Measurements from ENCODE around the gene KRT33A. TPM values are rescaled to one million over a fixed set of nuclear protein-coding genes. Genes with fewer than 3 reads are reported as not detected.

The KRT33A gene
- total RNA-seq, 1 experiment from 2014 or later, result not detected

DNA sequence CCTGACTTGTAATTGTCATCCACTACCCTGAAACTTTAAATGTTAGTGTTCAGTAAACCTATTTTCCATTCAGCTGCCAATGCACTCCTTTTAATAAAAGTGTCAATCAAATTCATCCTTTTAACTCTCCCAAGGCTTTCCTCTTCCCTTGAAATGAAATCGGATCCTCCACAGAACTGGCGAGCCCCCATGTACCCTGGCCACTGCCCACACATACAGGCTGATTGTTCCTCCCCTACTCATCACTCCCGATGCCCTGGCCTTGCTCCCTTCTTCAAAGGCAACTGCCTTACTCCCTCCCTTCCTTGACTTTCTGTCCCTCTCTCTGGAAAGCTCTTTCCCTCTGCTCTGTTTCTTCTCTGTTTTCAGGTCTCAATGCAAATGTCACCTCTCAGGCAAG is 7.6 kb downstream of the KRT33A start:
- Histone ChIP-seq H2BK20ac (ENCODE audit: low read depth, low read length, poor library complexity, severe bottlenecking) (no peak overlapping the region), H3K79me1 (ENCODE audit: insufficient read depth, low read depth, low read length, poor library complexity, severe bottlenecking) (no peaks in the 10 kb centered on the region), H4K8ac (replicated peaks; ENCODE audit: insufficient read length, low read depth, low read length) (no peak overlapping the region), H3K9me3 (ENCODE audit: control insufficient read depth, low read depth, low read length) (no peaks in the 10 kb centered on the region), H2AK5ac (ENCODE audit: insufficient read length, low read length) (no peak overlapping the region), H4K91ac (ENCODE audit: insufficient read length, low read depth, low read length) (no peak overlapping the region), H3K27ac (ENCODE audit: insufficient read length, low read depth, low read length) (no peak overlapping the region), H3K23ac (ENCODE audit: insufficient read length, low read depth, low read length) (no peak overlapping the region), H2BK15ac (ENCODE audit: low read depth, low read length) (no peak overlapping the region), H3K4me2 (ENCODE audit: insufficient read depth, insufficient read length, low read length) (no peak overlapping the region), H2BK12ac (ENCODE audit: insufficient read length, low read depth, low read length) (no peak overlapping the region), H3K14ac (ENCODE audit: insufficient read depth, low read length) (no peak overlapping the region), H3K18ac (ENCODE audit: insufficient read length, low read depth, low read length) (no peak overlapping the region), H3K79me2 (ENCODE audit: insufficient read depth, low read length) (no peaks in the 10 kb centered on the region), H3T11ph (ENCODE audit: low read length) (no peak overlapping the region), H2AFZ (ENCODE audit: low read length) (no peak overlapping the region), H2BK120ac (ENCODE audit: low read depth, low read length, poor library complexity, severe bottlenecking) (no peak overlapping the region), H4K20me1 (ENCODE audit: control insufficient read depth, insufficient read depth, insufficient read length) (no peaks in the 10 kb centered on the region), H2BK5ac (ENCODE audit: insufficient read length, low read length) (no peak overlapping the region), H3K9ac (ENCODE audit: extremely low read depth, insufficient read length, low read length) (no peak overlapping the region), H3K56ac (ENCODE audit: insufficient read length, low read depth, low read length) (no peak overlapping the region), H3K4me1 (ENCODE audit: insufficient read depth, low read length) (no peaks in the 10 kb centered on the region), H3K27me3 (ENCODE audit: insufficient read depth, low read length) (no peaks in the 10 kb centered on the region), H3K23me2 (ENCODE audit: insufficient read length, low read depth, low read length, poor library complexity, severe bottlenecking) (no peaks in the 10 kb centered on the region), H4K5ac (ENCODE audit: insufficient read length, low read depth, low read length) (no peak overlapping the region), H3K4ac (ENCODE audit: low read depth, low read length) (no peak overlapping the region)
- H3K27ac Mint-ChIP-seq, result no peak overlapping the region
- no CpG with 5 or more reads among the region's 3 CpGs for WGBS (ENCODE audit: extremely low coverage, insufficient read length, low lambda C conversion rate)
- peaks cover 2 to 19% (median 3%) of the 10 kb centered on the region in 3 experiments for H3K36me3 Mint-ChIP-seq (ENCODE audit: insufficient read depth in 1 of 3, low read depth in 3 of 3)
- TF ChIP-seq, protein P1, sequence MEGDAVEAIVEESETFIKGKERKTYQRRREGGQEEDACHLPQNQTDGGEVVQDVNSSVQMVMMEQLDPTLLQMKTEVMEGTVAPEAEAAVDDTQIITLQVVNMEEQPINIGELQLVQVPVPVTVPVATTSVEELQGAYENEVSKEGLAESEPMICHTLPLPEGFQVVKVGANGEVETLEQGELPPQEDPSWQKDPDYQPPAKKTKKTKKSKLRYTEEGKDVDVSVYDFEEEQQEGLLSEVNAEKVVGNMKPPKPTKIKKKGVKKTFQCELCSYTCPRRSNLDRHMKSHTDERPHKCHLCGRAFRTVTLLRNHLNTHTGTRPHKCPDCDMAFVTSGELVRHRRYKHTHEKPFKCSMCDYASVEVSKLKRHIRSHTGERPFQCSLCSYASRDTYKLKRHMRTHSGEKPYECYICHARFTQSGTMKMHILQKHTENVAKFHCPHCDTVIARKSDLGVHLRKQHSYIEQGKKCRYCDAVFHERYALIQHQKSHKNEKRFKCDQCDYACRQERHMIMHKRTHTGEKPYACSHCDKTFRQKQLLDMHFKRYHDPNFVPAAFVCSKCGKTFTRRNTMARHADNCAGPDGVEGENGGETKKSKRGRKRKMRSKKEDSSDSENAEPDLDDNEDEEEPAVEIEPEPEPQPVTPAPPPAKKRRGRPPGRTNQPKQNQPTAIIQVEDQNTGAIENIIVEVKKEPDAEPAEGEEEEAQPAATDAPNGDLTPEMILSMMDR (conservative IDR thresholded peaks at IDR 0.05), result no peak
- H3K4me3 Mint-ChIP-seq, result no peak overlapping the region
- peaks cover 13 to 20% of the 10 kb centered on the region in 2 experiments for H3K9me3 Mint-ChIP-seq
- no peaks in the 10 kb centered on the region for H3K4me1 Mint-ChIP-seq
- peaks cover 13% of the 10 kb centered on the region for H3K27me3 Mint-ChIP-seq (ENCODE audit: low read depth)
- DNase-seq, result no peak
